H1 (cell line): ENCODE results near the gene ANAPC15. TPM values are rescaled to one million over a fixed set of nuclear protein-coding genes. Genes with fewer than 3 reads are reported as not detected.

ENCODE experiments used
- CTCF ChIA-PET: fragments of 300-600 bp; sonication (Branson Sonifier 250); formaldehyde crosslinking; loops from one replicate; lab custom pipeline; 2021; ENCODE audit not compliant: partially characterized antibody; lab: Charles Lee
- POLR2A ChIA-PET: fragments of 300-600 bp; sonication (Branson Sonifier 250); formaldehyde crosslinking; loops from one replicate; lab custom pipeline; 2021; ENCODE audit warnings: inconsistent platforms; ENCODE audit not compliant: partially characterized antibody; lab: Charles Lee
- DNase-seq, 2 experiments: peaks; one replicate each; pipeline versions ENCODE4 v3.0.0 to v3.0.0-alpha.2; 2010 to 2022; ENCODE audit warnings: low spot score in 2 of 2, low read depth in 1 of 2, mixed read lengths in 1 of 2
- FAIRE-seq: peaks from 2 replicates; lab custom pipeline; 2011; peaks lifted over from hg19 to GRCh38; lab: Jason Lieb, UNC
- H2AFZ ChIP-seq: 2 replicates; pipeline ENCODE4 v1.8.1; 2012; ENCODE audit warnings: low read length, inconsistent platforms
- H2AK5ac ChIP-seq: 2 replicates; pipeline ENCODE4 v1.6.1; 2013; ENCODE audit warnings: low read depth, low read length
- H2BK120ac ChIP-seq: replicated peaks from 2 replicates; pipeline ENCODE3; 2013; ENCODE audit warnings: low read depth, low read length, inconsistent platforms
- H2BK12ac ChIP-seq: 2 replicates; pipeline ENCODE4 v1.6.1; 2013; ENCODE audit warnings: low read depth, low read length
- H2BK15ac ChIP-seq: 2 replicates; pipeline ENCODE4 v1.6.1; 2013; ENCODE audit warnings: low read length
- H2BK20ac ChIP-seq: 2 replicates; pipeline ENCODE4 v1.6.1; 2013; ENCODE audit warnings: low read length
- H2BK5ac ChIP-seq: 2 replicates; pipeline ENCODE4 v1.6.1; 2013; ENCODE audit warnings: low read depth, low read length
- H3K14ac ChIP-seq: 2 replicates; pipeline ENCODE4 v1.6.1; 2013; ENCODE audit warnings: inconsistent platforms; ENCODE audit not compliant: insufficient read length
- H3K18ac ChIP-seq: 2 replicates; pipeline ENCODE4 v1.6.1; 2013; ENCODE audit warnings: low read length; ENCODE audit errors: extremely low read depth
- H3K23ac ChIP-seq: 2 replicates; pipeline ENCODE4 v1.6.1; 2013; ENCODE audit warnings: inconsistent platforms; ENCODE audit not compliant: insufficient read length
- H3K23me2 ChIP-seq: 2 replicates; pipeline ENCODE4 v1.6.1; 2013; ENCODE audit warnings: low read depth, low read length
- H3K27ac ChIP-seq: 2 replicates; pipeline ENCODE4 v1.6.1; 2011; ENCODE audit warnings: low read depth, low read length, inconsistent platforms
- H3K27me3 ChIP-seq, 4 experiments: replicated peaks in 1 of 4; 1 replicate in 1 of 4; 2 replicates in 3 of 4; pipeline versions ENCODE4 v1.6.1 to v1.8.1; 2011 to 2013; ENCODE audit warnings: low read length in 3 of 4, mild to moderate bottlenecking in 3 of 4, inconsistent platforms in 2 of 4, mixed read lengths in 2 of 4, moderate library complexity in 1 of 4; ENCODE audit not compliant: control insufficient read depth in 3 of 4, insufficient read depth in 3 of 4; ENCODE audit errors: extremely low read depth in 1 of 4
- H3K36me3 ChIP-seq, 4 experiments: 2 replicates each; pipeline versions ENCODE4 v1.6.1 to v1.8.1; 2011 to 2013; ENCODE audit warnings: mild to moderate bottlenecking in 4 of 4, low read length in 3 of 4, moderate library complexity in 2 of 4, control low read depth in 1 of 4, inconsistent platforms in 1 of 4; ENCODE audit not compliant: insufficient read depth in 4 of 4, control insufficient read depth in 2 of 4
- H3K4ac ChIP-seq: replicated peaks from 2 replicates; pipeline ENCODE3; 2013; ENCODE audit warnings: low read length, low read depth, mixed read lengths, inconsistent platforms; ENCODE audit not compliant: insufficient read length
- H3K4me1 ChIP-seq, 4 experiments: replicated peaks in 1 of 4; 1 replicate in 1 of 4; 2 replicates in 3 of 4; pipeline versions ENCODE4 v1.6.1 to v1.8.1; 2011 to 2013; ENCODE audit warnings: low read length in 3 of 4, inconsistent platforms in 2 of 4, mixed read lengths in 1 of 4; ENCODE audit not compliant: insufficient read depth in 4 of 4, control insufficient read depth in 3 of 4
- H3K4me2 ChIP-seq, 2 experiments: 2 replicates each; pipeline versions ENCODE4 v1.6.1 to v1.8.1; 2011 to 2013; ENCODE audit warnings: low read depth in 2 of 2, low read length in 2 of 2, control low read depth in 1 of 2, inconsistent platforms in 1 of 2, mild to moderate bottlenecking in 1 of 2; ENCODE audit not compliant: insufficient read depth in 1 of 2
- H3K4me3 ChIP-seq, 4 experiments: fragments of 200-600, 300-600 bp in 1 of 4; sonication (generic), shearing (Covaris generic), sonication (Bioruptor Twin) in 1 of 4; 2 replicates each; pipeline versions ENCODE4 v1.5.1 to v1.8.1; 2011 to 2016; ENCODE audit warnings: low read length in 4 of 4, low read depth in 3 of 4, control low read depth in 2 of 4, inconsistent platforms in 2 of 4, mild to moderate bottlenecking in 2 of 4, mixed read lengths in 1 of 4, moderate library complexity in 1 of 4; ENCODE audit not compliant: insufficient read depth in 2 of 4; ENCODE audit errors: extremely low read depth in 1 of 4
- H3K56ac ChIP-seq: replicated peaks from 2 replicates; pipeline ENCODE3; 2013; ENCODE audit warnings: low read depth, mild to moderate bottlenecking, mixed read lengths, low read length, inconsistent platforms; ENCODE audit not compliant: insufficient read length
- H3K79me1 ChIP-seq: 2 replicates; pipeline ENCODE4 v1.6.1; 2013; ENCODE audit warnings: low read depth, low read length, control low read depth
- H3K79me2 ChIP-seq, 2 experiments: 2 replicates each; pipeline versions ENCODE4 v1.6.1 to v1.8.1; 2012 to 2013; ENCODE audit warnings: low read length in 2 of 2, mild to moderate bottlenecking in 2 of 2, inconsistent platforms in 1 of 2; ENCODE audit not compliant: insufficient read depth in 2 of 2, control insufficient read depth in 1 of 2
- H3K9ac ChIP-seq, 4 experiments: replicated peaks in 1 of 4; 1 replicate in 1 of 4; 2 replicates in 3 of 4; pipeline versions ENCODE4 v1.6.1 to v1.8.1; 2011 to 2013; ENCODE audit warnings: low read depth in 3 of 4, low read length in 3 of 4, control low read depth in 2 of 4, mild to moderate bottlenecking in 2 of 4, moderate library complexity in 2 of 4, inconsistent platforms in 1 of 4; ENCODE audit errors: extremely low read depth in 1 of 4
- H3K9me3 ChIP-seq, 2 experiments: 2 replicates each; pipeline versions ENCODE4 v1.6.1 to v1.8.1; 2012 to 2013; ENCODE audit warnings: mild to moderate bottlenecking in 2 of 2, moderate library complexity in 2 of 2, control low read depth in 1 of 2, inconsistent platforms in 1 of 2, low read depth in 1 of 2, low read length in 1 of 2, mixed read lengths in 1 of 2; ENCODE audit not compliant: insufficient read depth in 2 of 2
- H4K20me1 ChIP-seq, 2 experiments: replicated peaks in 1 of 2; 2 replicates each; pipeline versions ENCODE3 to v1.8.1; 2011 to 2013; ENCODE audit warnings: inconsistent platforms in 2 of 2, low read length in 2 of 2, mild to moderate bottlenecking in 1 of 2; ENCODE audit not compliant: insufficient read depth in 2 of 2, control insufficient read depth in 1 of 2
- H4K5ac ChIP-seq: 2 replicates; pipeline ENCODE4 v1.6.1; 2013; ENCODE audit warnings: low read length, low read depth, mixed read lengths, inconsistent platforms; ENCODE audit not compliant: insufficient read length
- H4K8ac ChIP-seq: 2 replicates; pipeline ENCODE4 v1.8.0; 2013; ENCODE audit warnings: mild to moderate bottlenecking, moderate library complexity, low read length, inconsistent platforms; ENCODE audit not compliant: insufficient read depth; ENCODE audit errors: extremely low read depth
- H4K91ac ChIP-seq: replicated peaks from 2 replicates; pipeline ENCODE3; 2013; ENCODE audit warnings: low read length, mixed read lengths, inconsistent platforms; ENCODE audit not compliant: insufficient read length
- E2F6 ChIP-seq: IDR thresholded peaks from 2 replicates; pipeline ENCODE4 v1.6.1; 2012; ENCODE audit warnings: inconsistent platforms
- RXRA ChIP-seq: IDR thresholded peaks from 2 replicates; pipeline ENCODE4 v1.6.1; 2011; ENCODE audit warnings: low read depth, mild to moderate bottlenecking, low read length, moderate library complexity; ENCODE audit not compliant: insufficient read depth
- SIN3A ChIP-seq, 2 experiments: IDR thresholded peaks in 1 of 2; conservative IDR thresholded peaks in 1 of 2; 2 replicates each; pipeline ENCODE4 v1.6.1; 2011 to 2012; ENCODE audit warnings: low read length in 2 of 2, improper control_type of control experiment in 1 of 2, low read depth in 1 of 2, mild to moderate bottlenecking in 1 of 2
- SP1 ChIP-seq: IDR thresholded peaks from 2 replicates; pipeline ENCODE4 v1.6.1; 2011; ENCODE audit warnings: low read depth, low read length
- TAF1 ChIP-seq: IDR thresholded peaks from 2 replicates; pipeline ENCODE4 v1.6.1; 2011; ENCODE audit warnings: mild to moderate bottlenecking, low read depth, low read length
- TBP ChIP-seq: IDR thresholded peaks from 2 replicates; pipeline ENCODE4 v1.6.1; 2011; ENCODE audit warnings: low read depth, low read length, improper control_type of control experiment
- WGBS, 2 experiments: shearing (Covaris generic) in 1 of 2; methylation state at CpG; one replicate each; pipeline versions ENCODE4 v1.1.6 to v1.1.7; 2013 to 2015; ENCODE audit warnings: low lambda C conversion rate in 2 of 2, mixed read lengths in 2 of 2, inconsistent platforms in 1 of 2, low coverage in 1 of 2, missing lambda C conversion rate in 1 of 2; ENCODE audit not compliant: insufficient replicate concordance in 2 of 2, insufficient coverage in 1 of 2, insufficient read length in 1 of 2; ENCODE audit errors: extremely low coverage in 1 of 2, missing lambda C conversion rate in 1 of 2; 5-methylcytosine and 5-hydroxymethylcytosine counted together
- long read RNA-seq, 2 experiments: library from RNA in 1 of 2; library from capped mRNA in 1 of 2; stranded (forward); transcript quantifications; one replicate each; pipeline ENCODE4 v2.0.0, GENCODE V29; 2021; ENCODE audit warnings: inconsistent platforms in 1 of 2
- polyA minus RNA-seq, 3 experiments: library from RNA; depleted of rRNA, polyadenylated mRNA; stranded (reverse); fragments of >200 nt; gene quantifications; 1 replicate in 2 of 3; 2 replicates in 1 of 3; pipeline ENCODE4 v1.2.3, GENCODE V29; 2011
- polyA plus RNA-seq, 7 experiments: library from polyadenylated mRNA; depleted of rRNA in 3 of 7; stranded (reverse) in 5 of 7; unstranded in 2 of 7; fragments of >200 nt in 5 of 7; fragments of 200-250 nt in 2 of 7; gene quantifications; 1 replicate in 5 of 7; 2 replicates in 1 of 7; 4 replicates in 1 of 7; pipeline versions ENCODE4 v1.2.1 to v1.2.3, GENCODE V29; 2011 to 2013; ENCODE audit warnings: missing spikeins in 2 of 7, mixed read lengths in 2 of 7
- total RNA-seq: library from RNA; stranded (reverse); fragmentation: NEBNext Ultra II Directional; extraction: Animal tissue kit (Norgen Biotek cat#: 25700); gene quantifications from 2 replicates; pipeline ENCODE4 v1.2.1, GENCODE V29; 2021

The ANAPC15 gene
- total RNA-seq (70.0 and 74.9 TPM in 2 replicates), polyA plus RNA-seq (2011; rRNA removed) (66.2 and 70.4 TPM in 2 replicates), polyA minus RNA-seq (2011; rRNA and poly(A)+ RNA removed) (22.8 and 31.9 TPM in 2 replicates)
- 130 TPM for polyA plus RNA-seq (2011; cell fraction: cytosol; rRNA removed)
- 40.5 TPM for polyA plus RNA-seq (2011; cell fraction: nucleus; rRNA removed)
- polyA plus RNA-seq (2012, experiment 1 of 2) = 94.7 to 119 TPM (median 103 TPM) in 4 replicates
- 90.3 TPM for polyA plus RNA-seq (2012, experiment 2 of 2)
- 61.3 TPM for polyA plus RNA-seq (2013, experiment 1 of 2)
- 64.7 TPM for polyA plus RNA-seq (2013, experiment 2 of 2)
- polyA minus RNA-seq (2011; cell fraction: cytosol; rRNA and poly(A)+ RNA removed) = 20.6 TPM
- polyA minus RNA-seq (2011; cell fraction: nucleus; rRNA and poly(A)+ RNA removed) = 28.0 TPM
- long read RNA-seq, experiment 1, transcript ANAPC15-212 (2 exons, 500 nt) = major isoform, 8 of 33 reads
- long read RNA-seq, experiment 1, partial matches to known transcripts = 17 of 33 reads
- long read RNA-seq, experiment 1, other reads (novel, unspliced or antisense) = 6 of 33 reads
- long read RNA-seq, experiment 2, transcript ANAPC15-201 (6 exons, 886 nt) = major isoform, 70 of 133 reads
- long read RNA-seq, experiment 2, transcript ANAPC15-208 (6 exons, 867 nt) = minor isoform, 32 of 133 reads
- long read RNA-seq, experiment 2, transcript ANAPC15-204 (6 exons, 848 nt) = minor isoform, 10 of 133 reads
- long read RNA-seq, experiment 2, partial matches to known transcripts = 8 of 133 reads
- long read RNA-seq, experiment 2, other reads (novel, unspliced or antisense) = 3 of 133 reads

GRCh38 chr11:72112143-72112977, at the start of gene ANAPC15:
Gene ANAPC15, minus strand, starts transcription at chr11:72112695. Its CDS starts 1,419 bp downstream, at chr11:72111276.
- Histone ChIP-seq H3K9me3 (no peaks in the 10 kb centered on the region), H3K23ac (no peak within 1 kb of the TSS), H3K4me1 (peaks cover 0 to 4% (median 0%) of the 10 kb centered on the region in 4 experiments; a peak in 4 of 7 replicates), H4K5ac (peak within 1 kb of the TSS; percentile 94), H3K4me3 (peak within 1 kb of the TSS; percentile 78 to 94 (median 87)), H3K9ac (peak within 1 kb of the TSS; percentile 72 to 99 (median 98)), H3K27me3 (peaks cover 0 to 9% (median 0%) of the 10 kb centered on the region in 4 experiments; a peak in 6 of 7 replicates), H2BK120ac (peak within 1 kb of the TSS; percentile 76), H4K20me1 (no peaks in the 10 kb centered on the region), H2BK12ac (peak within 1 kb of the TSS; percentile 69), H3K27ac (peak within 1 kb of the TSS; percentile 99), H3K79me1 (no peaks in the 10 kb centered on the region; the same call in 1 of the 2 replicates), H3K79me2 (no peaks in the 10 kb centered on the region), H4K91ac (peak within 1 kb of the TSS; percentile 79), H2AK5ac (peak within 1 kb of the TSS; percentile 30; the same call in 1 of the 2 replicates), H2BK15ac (0 out of 2 replicates have a peak within 1 kb of the TSS, but pooled peaks have one; percentile 65), H2BK5ac (peak within 1 kb of the TSS; percentile 97), H3K4me2 (peak within 1 kb of the TSS; percentile 76 to 82), H3K4ac (peak within 1 kb of the TSS; percentile 88), H2BK20ac (no peak within 1 kb of the TSS), H3K56ac (peak within 1 kb of the TSS; percentile 93), H3K14ac (no peak within 1 kb of the TSS), H3K18ac (peak within 1 kb of the TSS; percentile 89), H4K8ac (peak within 1 kb of the TSS; percentile 100; the same call in 1 of the 2 replicates), H2AFZ (peak within 1 kb of the TSS; percentile 54; the same call in 1 of the 2 replicates), H3K36me3 (peaks cover 0 to 2% (median 0%) of the 10 kb centered on the region in 4 experiments; a peak in 4 of 8 replicates), H3K23me2 (peaks cover 4% of the 10 kb centered on the region)
- ChIA-PET CTCF (interaction anchor here (0.5 to 2.0 kb wide), 8 partner anchors 11 to 413 kb away, joined by 3 to 8 read pairs (median 3); no protein-coding TSS in a partner anchor), POLR2A (interaction anchor here (0.6 to 2.5 kb wide), 36 partner anchors 9 to 422 kb away, joined by 3 to 41 read pairs (median 5); partner anchors contain the start of genes INPPL1, LAMTOR1, LRRC51 and NUMA1)
- peak; percentile 94 to 96 for DNase-seq
- peak; percentile 90 for FAIRE-seq
- WGBS, 2 experiments = 2% methylated on average over 49 of the region's 49 CpGs; no CpG with 5 or more reads in 1 of the 2 experiments
- TF ChIP-seq SP1 = peak; percentile 97
- no peak for TF ChIP-seq RXRA
- TF ChIP-seq SIN3A (conservative IDR thresholded peaks at IDR 0.05 in 1 of 2, IDR thresholded peaks at IDR 0.05 in 1 of 2; ENCODE audit: low read depth in 1 of 2, low read length in 2 of 2) = peak in 1 of 2 experiments; percentile 30; a peak in 1 of 4 replicates
- TF ChIP-seq TAF1 = peak; percentile 95
- peak; percentile 84 for TF ChIP-seq E2F6
- TF ChIP-seq TBP = peak; percentile 90
